ENCODE measurements around the gene TMEM259.

TMEM259 gene

DNA sequence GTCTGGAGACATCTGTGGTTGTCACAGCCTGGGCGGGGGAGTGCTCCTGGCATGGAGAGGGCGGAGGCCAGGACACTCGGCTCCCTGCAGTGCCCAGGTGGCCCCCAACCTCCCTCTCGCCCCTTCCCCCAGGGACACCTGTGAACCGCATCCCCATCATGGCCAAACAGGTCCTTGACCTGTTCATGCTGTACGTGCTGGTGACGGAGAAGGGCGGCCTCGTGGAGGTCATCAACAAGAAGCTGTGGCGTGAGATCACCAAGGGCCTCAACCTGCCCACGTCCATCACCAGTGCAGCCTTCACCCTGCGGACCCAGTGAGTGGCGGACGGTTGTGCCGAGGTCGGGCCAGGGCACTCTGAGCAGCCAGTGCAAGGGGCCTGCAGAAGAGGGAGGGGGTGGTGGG, 56.8 kb downstream of the TMEM259 start:
- no peak overlapping the region for H3K4me3 ChIP-seq (ENCODE audit: low read depth, low read length)

DNA sequence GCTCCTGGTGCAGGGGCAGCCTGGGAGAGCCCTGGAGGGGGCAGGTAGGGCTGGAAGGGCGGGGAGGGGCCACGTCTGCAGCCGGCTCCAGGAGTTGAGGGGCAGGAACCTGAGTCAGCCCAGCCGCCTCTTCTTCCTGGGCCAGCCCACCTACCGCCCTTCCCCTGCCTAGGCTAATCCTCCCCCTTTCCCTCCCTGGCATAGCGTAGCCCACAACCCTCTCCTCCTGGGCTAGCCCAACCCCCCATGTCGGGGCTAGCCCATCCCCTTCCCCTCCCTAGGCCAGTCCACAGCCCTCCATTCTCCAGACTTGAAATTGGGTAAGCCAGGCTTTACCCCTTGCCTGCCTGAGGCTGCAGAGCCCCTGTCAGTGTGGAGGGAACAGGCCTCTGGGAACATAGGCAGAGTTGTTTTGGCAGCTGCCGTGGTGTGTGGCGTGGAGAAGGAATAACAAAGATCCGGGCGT, 57.4 kb downstream of the TMEM259 start:
- H3K4me3 ChIP-seq (ENCODE audit: low read depth, low read length) = no peak overlapping the region

DNA sequence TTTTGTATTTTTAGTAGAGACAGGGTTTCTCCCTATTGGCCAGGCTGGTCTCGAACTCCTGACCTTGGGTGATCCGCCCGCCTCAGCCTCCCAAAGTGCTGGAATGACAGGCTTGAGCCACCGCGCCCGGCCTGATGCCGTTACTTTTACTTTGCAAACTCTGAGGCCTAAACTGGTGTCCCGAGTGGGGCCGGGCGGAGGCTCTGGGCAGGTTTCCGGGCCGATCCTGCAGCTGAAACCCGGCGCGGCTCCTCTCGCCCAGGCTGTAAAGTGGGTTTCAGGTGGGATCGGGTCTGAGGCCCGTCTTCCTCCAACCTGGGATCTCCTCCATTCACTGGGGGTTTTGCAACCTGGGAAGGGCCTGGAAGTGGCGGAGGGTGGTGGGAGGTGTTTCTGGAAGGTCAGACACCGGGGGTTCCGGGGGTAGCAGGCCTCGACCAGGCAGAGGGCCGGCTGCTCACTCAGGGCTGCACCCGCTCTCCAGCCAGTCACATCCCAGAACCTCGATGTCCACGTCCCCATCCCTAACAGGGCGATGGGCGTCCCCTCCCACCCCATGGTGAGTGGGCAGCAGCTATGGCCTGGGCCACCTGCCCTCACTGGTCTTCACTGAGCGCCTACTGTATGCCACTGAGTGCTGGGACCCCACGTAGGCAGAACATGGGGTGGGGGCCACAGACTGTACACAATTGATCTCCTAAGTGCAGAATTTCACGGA, 58.1 kb downstream of the TMEM259 start:
- no peak overlapping the region for H3K4me3 ChIP-seq (ENCODE audit: low read depth, low read length)

DNA sequence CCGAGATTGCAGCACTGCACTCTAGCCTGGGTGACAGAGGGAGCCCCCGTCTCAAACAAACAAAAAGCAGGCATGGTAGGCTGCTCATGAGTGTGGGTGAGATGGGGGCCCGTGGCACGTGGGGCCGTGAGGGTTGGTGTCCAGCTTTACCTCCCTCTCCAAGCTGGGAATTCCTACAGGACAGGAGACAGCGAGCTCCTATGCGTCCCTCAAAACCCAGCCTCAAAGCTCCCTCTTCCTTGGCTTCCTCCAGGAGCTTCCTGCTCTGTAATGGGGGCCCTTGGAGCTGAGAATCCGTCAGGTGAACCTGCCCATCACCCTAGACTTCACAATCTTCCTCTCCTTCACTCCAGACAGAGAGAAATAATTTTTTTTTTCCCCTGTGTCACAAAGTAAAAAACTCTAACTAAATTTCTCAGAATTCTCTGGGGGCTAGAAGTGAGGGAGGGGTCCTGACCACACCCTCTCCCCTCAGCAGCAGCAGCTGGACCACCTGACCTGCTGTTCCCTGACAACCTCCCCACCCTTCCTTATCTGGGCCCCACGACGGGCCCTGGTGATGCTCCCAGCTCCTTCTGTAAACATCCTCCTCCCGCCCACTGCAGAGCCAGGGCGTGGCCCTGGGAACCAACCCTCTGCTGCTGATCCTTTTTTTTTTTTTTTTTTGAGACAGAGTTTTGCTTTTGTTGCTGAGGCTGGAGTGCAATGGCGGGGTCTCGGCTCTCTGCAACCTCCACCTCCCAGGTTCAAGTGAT, 58.9 kb downstream of the TMEM259 start:
- no peak overlapping the region for H3K4me3 ChIP-seq (ENCODE audit: low read depth, low read length)

DNA sequence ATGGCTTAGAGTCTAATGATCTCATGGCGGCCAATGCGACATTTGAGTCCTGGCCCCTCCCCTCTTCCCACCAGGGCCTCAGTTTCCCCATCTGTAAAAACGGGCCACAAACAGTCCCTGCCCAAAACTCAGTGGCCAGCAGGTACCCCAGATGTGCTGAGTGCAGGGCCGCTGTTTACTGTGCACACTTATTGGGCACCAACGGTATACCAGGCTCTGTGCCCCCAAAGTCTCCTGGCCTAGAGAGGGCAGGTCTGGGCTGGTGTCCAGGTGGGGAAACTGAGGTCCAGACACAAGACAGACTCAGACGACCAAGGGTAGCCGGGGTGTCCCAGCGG, 60.4 kb downstream of the TMEM259 start:
- no peak overlapping the region for H3K4me3 ChIP-seq (ENCODE audit: low read depth, low read length)

DNA sequence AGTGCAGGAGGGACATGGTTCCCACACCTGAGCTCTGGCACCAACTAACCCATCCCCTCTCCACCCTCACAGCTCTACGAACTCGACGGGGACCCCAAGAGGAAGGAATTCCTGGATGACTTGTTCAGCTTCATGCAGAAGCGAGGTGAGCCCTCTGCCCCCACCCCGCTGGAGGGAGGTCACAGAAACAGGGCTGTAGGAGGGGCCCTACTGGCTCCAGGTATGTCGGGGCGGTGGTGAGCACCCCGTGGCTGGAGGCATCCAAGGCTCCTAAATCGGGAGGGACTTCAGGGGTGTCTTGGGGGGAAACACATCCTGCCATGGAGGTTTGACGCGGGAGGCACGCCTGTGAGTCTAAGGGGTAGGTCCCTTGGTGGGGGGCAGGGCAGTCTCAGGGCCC, 60.9 kb downstream of the TMEM259 start:
- H3K4me3 ChIP-seq (ENCODE audit: low read depth, low read length) = no peak overlapping the region
